HG03095 (cell line): ENCODE data around the gene SYNPO2.
"Not testable (repeated sequence)": the region's sequence is repeated elsewhere in the genome, so short reads cannot be mapped to it uniquely, and the experiment has no call there.

Experiments
- ATAC-seq: cut with Tn5 transposase; IDR thresholded peaks from one replicate; pipeline ENCODE4 v1.9.1; 2021; ENCODE audit warnings: moderate library complexity; ENCODE audit not compliant: unreplicated experiment

SYNPO2 gene

DNA sequence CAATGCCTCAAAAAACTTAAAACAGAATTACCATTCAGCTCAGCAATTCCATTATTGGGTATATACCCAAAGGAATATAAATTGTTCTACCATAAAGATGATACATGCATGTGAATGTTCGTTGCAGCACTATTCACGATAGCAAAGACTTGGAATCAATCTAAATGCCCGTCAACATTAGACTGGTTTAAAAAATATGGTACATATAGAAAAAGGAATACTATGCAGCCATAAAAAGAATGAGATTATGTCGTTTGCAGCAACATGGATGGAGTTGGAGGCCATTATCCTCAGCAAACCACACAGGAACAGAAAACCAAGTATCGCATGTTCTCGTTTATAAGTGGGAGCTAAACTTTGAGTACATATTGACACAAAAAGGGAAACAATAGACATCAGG is 10.9 kb upstream of the SYNPO2 start:
- no peak for ATAC-seq

DNA sequence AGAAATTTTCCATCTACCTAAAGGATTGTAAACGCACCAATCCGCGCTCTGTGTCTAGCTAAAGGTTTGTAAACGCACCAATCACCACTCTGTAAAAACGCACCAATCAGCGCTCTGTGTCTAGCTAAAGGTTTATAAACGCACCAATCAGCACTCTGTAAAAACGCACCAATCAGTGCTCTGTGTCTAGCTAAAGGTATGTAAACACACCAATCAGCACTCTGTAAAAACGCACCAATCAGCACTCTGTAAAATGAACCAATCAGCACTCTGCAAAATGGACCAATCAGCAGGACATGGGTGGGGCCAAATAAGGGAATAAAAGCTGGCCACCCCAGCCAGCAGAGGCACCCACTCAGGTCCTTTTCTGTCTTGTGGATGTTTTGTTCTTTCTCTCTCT is 10.1 kb upstream of the SYNPO2 start:
- ATAC-seq, result not testable (repeated sequence)

GRCh38 chr4:118879409-118879808 is 9.2 kb upstream of the SYNPO2 start:
- ATAC-seq, result no peak

DNA sequence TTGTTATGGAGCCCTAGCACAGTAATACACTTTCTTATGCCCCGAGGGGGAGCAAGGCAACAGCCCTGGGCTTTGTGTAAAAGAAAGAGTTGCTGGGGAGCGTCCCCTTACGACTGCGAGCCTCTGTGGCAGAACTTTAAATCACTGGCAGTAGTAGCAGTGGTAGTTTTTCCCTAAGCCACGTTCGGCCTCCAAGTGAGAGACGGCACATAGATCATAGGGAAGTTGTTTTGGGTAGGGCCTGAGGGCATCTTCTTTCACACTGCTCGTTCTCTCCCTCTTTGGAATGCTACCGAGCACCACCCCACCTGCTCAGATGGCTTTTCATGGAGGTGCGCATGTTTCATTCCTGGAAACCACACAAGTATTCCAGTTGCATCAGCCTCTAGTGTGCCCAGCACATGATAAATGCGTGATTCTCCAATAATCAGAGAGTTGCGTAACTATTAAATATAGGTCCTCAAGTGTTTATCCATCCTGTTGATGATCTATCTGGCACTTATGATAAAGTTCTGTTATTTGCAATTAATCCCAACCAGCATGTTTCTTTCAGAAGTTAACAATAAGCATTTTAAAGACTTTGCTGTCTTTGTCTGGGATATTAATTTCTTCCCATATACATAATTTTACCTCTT is 7.0 kb upstream of the SYNPO2 start:
- ATAC-seq, result no peak

DNA sequence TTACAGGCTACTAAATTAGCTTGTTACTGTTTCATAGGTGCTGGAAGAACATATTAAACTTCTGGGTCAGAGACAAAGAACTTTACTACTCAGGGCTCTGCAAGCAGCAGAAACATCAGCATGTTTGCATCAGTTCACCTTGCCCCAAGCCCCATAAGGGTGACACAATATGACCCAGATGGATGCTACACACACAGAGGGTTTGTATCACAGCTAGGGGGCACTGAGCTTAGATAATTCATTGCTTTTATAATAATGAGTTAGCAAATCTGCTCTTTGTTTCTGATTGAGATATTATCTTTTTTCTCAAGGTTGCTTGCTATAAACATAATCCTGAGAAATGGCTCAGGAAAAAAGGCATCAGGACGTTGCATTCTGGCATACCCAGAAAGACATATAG is 4.8 kb upstream of the SYNPO2 start:
- ATAC-seq, result no peak

DNA sequence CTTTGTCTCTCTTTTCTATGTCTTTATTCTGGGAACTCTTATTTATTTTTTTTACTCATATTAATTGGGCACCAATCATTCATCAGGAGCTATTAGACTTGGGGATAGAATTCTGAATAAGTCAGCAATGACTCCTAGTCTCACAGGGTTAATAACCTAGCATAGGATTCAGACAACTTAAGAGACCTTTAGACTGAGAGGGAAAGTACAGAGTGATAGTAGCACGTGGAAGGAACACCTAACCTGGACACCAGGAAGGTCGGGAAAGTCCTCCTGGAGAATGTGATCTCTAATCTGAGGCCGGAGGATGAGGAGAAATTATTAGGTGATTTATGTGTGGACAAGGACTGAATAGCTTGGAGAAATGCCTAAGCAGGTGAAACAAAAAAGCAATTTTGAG is 3.9 kb upstream of the SYNPO2 start:
- no peak for ATAC-seq

DNA sequence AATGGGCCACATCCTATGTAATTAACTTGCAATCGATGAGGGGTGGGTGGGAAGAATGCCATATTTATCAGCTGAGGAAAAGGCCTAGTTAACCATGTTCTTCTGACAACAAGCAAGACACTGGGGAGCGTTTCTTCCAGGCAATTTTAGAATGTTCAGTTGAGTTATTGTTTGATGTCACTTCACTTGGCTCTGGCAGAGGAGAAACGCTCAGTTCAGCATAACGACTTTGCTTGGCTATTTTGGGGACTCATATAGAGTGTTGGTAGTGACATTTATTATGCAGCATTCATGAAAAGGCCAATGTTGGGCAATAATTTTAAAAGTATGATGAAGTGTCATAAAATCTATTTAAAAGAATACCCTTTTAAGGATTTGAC is 648 bp downstream of the SYNPO2 start:
- no peak for ATAC-seq

- ATAC-seq, result no peak
These were observed 5.4 kb downstream of the SYNPO2 start for GRCh38 chr4:118894034-118894433.

- no peak for ATAC-seq
These were observed 9.6 kb downstream of the SYNPO2 start for GRCh38 chr4:118898221-118898620.

DNA sequence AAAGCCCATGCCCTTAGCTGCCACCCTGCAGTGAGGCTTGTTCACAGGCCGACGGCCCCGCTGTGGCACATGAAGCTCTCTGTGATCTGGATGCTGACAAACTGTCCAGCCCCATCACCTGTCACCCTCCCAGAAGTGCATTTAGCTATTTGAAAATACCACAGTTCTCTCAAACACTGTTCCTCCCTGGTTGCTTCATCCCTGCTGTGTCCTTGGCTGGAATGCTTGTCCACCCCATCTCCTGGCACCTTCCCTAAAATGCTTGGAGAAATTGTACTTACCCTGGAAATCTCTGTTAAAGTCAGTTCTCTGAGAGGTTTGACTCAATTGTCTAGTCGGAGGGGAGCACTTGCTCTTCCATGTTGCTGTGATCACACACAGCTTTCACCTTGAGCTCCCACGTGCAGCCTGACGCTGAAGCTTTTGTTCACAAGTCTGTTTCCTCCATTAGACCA is 10.1 kb downstream of the SYNPO2 start:
- ATAC-seq, result no peak

- no peak for ATAC-seq
These were observed 15.8 kb downstream of the SYNPO2 start for GRCh38 chr4:118904418-118904817.

GRCh38 chr4:118904935-118905334 is 16.3 kb downstream of the SYNPO2 start:
- ATAC-seq, result no peak

DNA sequence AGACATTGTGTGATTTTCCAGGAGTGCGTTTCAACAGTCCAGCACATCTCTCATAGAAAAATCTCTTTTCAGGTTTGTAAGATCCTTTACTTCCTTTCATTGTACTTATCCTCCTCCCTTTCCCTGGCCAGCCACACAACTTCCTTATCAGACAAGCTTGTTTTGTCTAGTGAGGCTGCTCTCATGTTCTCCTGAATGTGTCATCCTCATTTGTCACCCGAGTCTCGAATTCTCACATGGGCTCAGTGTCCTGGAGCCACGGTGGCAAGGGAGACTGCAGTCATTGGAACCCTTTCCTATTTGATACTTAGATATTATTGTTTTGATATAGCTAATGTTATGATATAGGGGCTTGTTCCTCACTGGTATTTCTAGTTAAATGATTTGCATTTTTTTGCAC is 16.9 kb downstream of the SYNPO2 start:
- no peak for ATAC-seq

DNA sequence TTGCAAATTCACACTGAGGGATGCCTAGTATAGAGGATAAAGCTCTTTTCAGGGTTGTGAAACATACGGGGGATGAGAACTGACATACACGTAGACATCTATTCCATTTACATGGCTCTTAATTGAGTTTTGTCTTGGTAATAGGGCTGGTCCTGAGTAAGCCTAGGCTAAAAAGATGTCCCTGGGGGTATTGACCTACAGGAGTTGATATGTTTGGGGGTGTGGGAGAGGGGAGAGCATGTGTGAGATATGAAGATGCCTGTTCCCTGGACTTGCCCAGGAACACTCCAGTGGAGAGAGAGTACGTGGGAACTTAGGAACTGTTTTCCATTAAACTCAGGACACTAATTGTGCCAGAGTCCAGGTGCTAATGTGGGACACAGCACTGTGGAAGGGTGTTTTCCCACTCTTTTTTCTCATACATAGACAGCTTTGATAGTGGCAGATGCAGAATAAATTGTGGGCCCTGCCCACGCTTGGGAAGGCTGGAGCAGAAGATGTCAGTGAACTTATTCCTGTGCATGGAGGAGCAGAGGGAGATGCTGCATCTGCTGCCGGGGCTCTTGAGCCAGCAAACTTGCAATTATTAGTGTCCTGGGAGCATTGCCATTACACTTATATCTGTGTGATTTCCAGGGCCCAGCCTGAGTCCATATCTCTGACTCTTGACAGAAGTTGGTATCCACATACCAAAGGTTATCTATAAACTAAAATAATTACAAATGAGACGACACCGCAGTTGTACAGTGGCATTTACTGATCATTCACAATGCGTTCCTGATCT is 20.7 kb downstream of the SYNPO2 start:
- ATAC-seq, result no peak

- no peak for ATAC-seq
These were observed 21.6 kb downstream of the SYNPO2 start for GRCh38 chr4:118910221-118910620.

- ATAC-seq, result no peak
These were observed 22.6 kb downstream of the SYNPO2 start for GRCh38 chr4:118911238-118911703.

- ATAC-seq, result no peak
These were observed 26.8 kb downstream of the SYNPO2 start for GRCh38 chr4:118915468-118915867.

GRCh38 chr4:118916691-118917289 is 28.1 kb downstream of the SYNPO2 start:
- ATAC-seq, result no peak

- ATAC-seq, result no peak
These were observed 28.9 kb downstream of the SYNPO2 start for GRCh38 chr4:118917582-118917981.

DNA sequence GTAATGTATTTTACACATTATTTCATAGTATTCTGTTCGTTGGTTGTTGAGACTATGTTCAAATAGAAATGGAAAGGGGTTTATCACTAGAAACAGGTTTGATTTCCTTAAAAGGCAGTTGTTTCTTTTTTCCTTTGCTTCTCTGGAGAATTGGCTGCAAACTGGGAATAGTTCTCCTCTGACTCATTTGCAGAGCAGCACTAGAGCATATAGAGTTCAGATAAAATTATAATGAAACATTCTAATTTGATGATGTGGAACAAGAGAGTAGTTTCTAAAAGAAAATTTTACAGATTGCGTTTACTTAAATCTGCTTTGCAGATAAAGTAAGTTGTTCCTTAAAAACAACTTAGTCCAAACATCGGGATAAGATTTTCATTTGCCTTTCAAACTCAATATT is 29.7 kb downstream of the SYNPO2 start:
- ATAC-seq, result no peak

GRCh38 chr4:118920247-118920646 is 31.6 kb downstream of the SYNPO2 start:
- ATAC-seq, result no peak

DNA sequence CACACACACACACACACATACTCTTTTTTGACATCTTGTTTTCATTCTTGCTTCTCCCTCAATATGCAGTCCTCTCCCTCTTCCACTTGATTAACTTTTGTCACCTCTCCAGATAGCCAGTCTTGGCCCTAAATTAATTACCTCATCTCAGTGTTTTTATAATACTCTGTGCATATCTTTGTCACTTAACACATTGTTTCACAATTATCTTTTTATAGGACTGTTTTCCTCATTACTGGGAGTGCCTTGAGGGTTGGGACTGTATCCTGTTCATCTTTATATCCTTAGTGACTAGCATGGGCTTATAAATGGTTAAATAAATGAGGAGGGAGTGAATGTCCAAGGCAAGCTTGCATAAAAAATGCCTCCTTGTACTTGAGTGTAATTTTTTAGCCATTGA is 33.1 kb downstream of the SYNPO2 start:
- no peak for ATAC-seq
